ENCODE data around the gene ASIC2.

DNA sequence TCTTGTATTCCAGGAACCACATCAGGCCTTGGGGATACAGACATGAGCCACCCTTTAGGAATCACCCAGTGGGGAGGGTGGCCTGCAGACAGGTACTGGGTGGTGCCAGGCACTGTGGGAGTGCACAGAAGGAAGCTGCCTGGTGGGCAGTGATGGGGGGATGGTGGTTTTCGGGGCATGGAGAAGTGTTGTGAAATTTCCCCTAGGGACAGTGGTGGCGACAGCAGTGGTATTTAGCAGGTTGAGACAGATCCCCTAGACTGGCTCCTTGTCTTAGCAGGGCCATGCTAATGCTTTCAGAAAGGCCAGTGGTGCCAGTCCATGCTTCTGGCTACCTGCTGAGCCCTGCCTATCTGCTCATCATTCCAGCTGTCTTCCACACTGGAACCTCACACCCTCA is 171.8 kb downstream of the ASIC2 start:
- TF ChIP-seq, protein P1, sequence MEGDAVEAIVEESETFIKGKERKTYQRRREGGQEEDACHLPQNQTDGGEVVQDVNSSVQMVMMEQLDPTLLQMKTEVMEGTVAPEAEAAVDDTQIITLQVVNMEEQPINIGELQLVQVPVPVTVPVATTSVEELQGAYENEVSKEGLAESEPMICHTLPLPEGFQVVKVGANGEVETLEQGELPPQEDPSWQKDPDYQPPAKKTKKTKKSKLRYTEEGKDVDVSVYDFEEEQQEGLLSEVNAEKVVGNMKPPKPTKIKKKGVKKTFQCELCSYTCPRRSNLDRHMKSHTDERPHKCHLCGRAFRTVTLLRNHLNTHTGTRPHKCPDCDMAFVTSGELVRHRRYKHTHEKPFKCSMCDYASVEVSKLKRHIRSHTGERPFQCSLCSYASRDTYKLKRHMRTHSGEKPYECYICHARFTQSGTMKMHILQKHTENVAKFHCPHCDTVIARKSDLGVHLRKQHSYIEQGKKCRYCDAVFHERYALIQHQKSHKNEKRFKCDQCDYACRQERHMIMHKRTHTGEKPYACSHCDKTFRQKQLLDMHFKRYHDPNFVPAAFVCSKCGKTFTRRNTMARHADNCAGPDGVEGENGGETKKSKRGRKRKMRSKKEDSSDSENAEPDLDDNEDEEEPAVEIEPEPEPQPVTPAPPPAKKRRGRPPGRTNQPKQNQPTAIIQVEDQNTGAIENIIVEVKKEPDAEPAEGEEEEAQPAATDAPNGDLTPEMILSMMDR (IDR thresholded peaks at IDR 0.05) = no peak
- TF ChIP-seq POLR2AphosphoS5 (IDR thresholded peaks at IDR 0.05; ENCODE audit: low read depth, low read length) (no peak), SIN3A (IDR thresholded peaks at IDR 0.05; ENCODE audit: borderline replicate concordance, insufficient read depth, low read depth, low read length) (no peak), TCF7L2 (IDR thresholded peaks at IDR 0.05; ENCODE audit: low read depth, low read length) (no peak)
- TF ChIP-seq, protein P2, sequence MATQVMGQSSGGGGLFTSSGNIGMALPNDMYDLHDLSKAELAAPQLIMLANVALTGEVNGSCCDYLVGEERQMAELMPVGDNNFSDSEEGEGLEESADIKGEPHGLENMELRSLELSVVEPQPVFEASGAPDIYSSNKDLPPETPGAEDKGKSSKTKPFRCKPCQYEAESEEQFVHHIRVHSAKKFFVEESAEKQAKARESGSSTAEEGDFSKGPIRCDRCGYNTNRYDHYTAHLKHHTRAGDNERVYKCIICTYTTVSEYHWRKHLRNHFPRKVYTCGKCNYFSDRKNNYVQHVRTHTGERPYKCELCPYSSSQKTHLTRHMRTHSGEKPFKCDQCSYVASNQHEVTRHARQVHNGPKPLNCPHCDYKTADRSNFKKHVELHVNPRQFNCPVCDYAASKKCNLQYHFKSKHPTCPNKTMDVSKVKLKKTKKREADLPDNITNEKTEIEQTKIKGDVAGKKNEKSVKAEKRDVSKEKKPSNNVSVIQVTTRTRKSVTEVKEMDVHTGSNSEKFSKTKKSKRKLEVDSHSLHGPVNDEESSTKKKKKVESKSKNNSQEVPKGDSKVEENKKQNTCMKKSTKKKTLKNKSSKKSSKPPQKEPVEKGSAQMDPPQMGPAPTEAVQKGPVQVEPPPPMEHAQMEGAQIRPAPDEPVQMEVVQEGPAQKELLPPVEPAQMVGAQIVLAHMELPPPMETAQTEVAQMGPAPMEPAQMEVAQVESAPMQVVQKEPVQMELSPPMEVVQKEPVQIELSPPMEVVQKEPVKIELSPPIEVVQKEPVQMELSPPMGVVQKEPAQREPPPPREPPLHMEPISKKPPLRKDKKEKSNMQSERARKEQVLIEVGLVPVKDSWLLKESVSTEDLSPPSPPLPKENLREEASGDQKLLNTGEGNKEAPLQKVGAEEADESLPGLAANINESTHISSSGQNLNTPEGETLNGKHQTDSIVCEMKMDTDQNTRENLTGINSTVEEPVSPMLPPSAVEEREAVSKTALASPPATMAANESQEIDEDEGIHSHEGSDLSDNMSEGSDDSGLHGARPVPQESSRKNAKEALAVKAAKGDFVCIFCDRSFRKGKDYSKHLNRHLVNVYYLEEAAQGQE (IDR thresholded peaks at IDR 0.05; ENCODE audit: insufficient read depth in 1 of 2, low read depth in 2 of 2, low read length in 1 of 2) = no peak

Measured in Panc1 (cell line).